ENCODE results near the gene TMEM109.

TMEM109 gene

DNA sequence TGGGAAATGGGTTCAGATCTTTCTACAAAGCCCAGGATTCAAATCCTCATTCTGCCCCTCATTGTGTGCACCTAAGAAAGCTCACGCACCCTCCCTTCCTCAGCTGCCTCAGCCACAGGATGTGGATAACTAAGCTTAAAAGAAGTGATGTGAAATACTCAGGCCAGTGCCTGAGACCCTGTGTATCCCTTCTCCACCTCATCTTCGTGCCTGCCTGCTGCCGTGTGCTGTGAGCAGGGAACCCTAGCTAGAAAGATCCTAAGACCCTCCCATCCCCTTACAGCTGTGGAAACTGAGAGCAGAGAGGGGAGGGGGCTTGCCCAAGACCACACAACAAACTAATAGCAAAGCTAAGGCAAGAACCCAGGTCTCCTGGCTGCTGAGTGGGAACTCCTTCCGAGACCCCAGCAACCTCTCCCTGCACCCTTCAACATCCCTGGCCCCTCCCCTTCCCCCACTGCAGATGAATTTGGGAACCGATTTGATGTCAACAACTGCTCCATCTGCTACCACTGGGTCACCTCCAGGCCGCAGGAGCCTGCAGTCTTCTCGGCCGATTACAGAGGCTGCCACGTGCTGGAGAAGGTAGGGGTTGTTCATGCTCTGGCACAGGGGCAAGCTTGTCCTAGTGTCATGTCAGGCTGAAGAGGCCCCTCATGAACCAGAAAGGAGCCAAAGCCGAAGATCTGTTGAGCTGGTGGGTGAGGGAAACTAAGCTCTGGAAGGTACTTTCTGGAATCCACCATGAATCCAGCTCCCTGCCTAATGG, 45.1 kb upstream of the TMEM109 start:
- no peak overlapping the region for H3K4me2 ChIP-seq (ENCODE audit: low read length)
- no peaks in the 10 kb centered on the region for H3K36me3 ChIP-seq (ENCODE audit: control insufficient read depth, insufficient read depth, low read length)
- TF ChIP-seq, protein P1, sequence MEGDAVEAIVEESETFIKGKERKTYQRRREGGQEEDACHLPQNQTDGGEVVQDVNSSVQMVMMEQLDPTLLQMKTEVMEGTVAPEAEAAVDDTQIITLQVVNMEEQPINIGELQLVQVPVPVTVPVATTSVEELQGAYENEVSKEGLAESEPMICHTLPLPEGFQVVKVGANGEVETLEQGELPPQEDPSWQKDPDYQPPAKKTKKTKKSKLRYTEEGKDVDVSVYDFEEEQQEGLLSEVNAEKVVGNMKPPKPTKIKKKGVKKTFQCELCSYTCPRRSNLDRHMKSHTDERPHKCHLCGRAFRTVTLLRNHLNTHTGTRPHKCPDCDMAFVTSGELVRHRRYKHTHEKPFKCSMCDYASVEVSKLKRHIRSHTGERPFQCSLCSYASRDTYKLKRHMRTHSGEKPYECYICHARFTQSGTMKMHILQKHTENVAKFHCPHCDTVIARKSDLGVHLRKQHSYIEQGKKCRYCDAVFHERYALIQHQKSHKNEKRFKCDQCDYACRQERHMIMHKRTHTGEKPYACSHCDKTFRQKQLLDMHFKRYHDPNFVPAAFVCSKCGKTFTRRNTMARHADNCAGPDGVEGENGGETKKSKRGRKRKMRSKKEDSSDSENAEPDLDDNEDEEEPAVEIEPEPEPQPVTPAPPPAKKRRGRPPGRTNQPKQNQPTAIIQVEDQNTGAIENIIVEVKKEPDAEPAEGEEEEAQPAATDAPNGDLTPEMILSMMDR (IDR thresholded peaks at IDR 0.05) = no peak
- H3K4me3 ChIP-seq (ENCODE audit: low read depth, low read length) = no peak overlapping the region
- H3K4me1 ChIP-seq = peaks cover 46% of the 10 kb centered on the region
- H3K27me3 ChIP-seq (ENCODE audit: control insufficient read depth, insufficient read depth, low read length) = no peaks in the 10 kb centered on the region
- H3K9me3 ChIP-seq (ENCODE audit: control insufficient read depth, low read length) = no peaks in the 10 kb centered on the region
- peak overlapping the region; percentile 99 for H3K27ac ChIP-seq
- H2AFZ ChIP-seq = no peak overlapping the region
- H3K79me2 ChIP-seq = no peaks in the 10 kb centered on the region
- H3K9ac ChIP-seq = no peak overlapping the region

- Histone ChIP-seq H2AFZ (no peak overlapping the region), H3K27ac (peak overlapping the region; percentile 99), H3K4me1 (peaks cover 48% of the 10 kb centered on the region), H3K27me3 (ENCODE audit: control insufficient read depth, insufficient read depth, low read length) (no peaks in the 10 kb centered on the region), H3K79me2 (no peaks in the 10 kb centered on the region), H3K36me3 (ENCODE audit: control insufficient read depth, insufficient read depth, low read length) (no peaks in the 10 kb centered on the region), H3K4me3 (ENCODE audit: low read depth, low read length) (no peak overlapping the region), H3K4me2 (ENCODE audit: low read length) (no peak overlapping the region), H3K9me3 (ENCODE audit: control insufficient read depth, low read length) (no peaks in the 10 kb centered on the region), H3K9ac (no peak overlapping the region)
- TF ChIP-seq, protein P1 (IDR thresholded peaks at IDR 0.05) = no peak
Observed at GRCh38 chr11:60869451-60869825, 44.5 kb upstream of the TMEM109 start.

DNA sequence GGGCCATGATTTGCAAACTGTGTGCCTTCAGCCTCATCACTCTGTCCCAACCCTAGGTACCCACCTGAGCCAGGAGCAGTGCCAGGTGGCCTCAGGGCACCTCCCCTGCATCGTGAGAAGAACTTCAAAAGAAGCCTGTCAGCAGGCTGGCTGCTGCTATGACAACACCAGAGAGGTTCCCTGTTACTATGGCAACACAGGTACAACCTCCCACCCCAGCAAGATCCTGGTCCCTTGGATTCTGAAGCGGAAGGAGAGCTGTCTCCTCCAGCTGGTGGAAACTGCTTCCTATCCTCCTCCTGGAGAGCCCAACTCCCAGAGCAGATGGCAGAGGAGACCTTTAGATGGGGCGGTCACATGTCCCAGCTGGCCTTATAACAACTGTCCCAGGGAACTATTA, 43.7 kb upstream of the TMEM109 start:
- Histone ChIP-seq H3K9me3 (ENCODE audit: control insufficient read depth, low read length) (no peaks in the 10 kb centered on the region), H2AFZ (no peak overlapping the region), H3K4me1 (peaks cover 57% of the 10 kb centered on the region), H3K27me3 (ENCODE audit: control insufficient read depth, insufficient read depth, low read length) (no peaks in the 10 kb centered on the region), H3K27ac (peak overlapping the region; percentile 99), H3K79me2 (peaks cover 4% of the 10 kb centered on the region), H3K4me2 (ENCODE audit: low read length) (no peak overlapping the region), H3K4me3 (ENCODE audit: low read depth, low read length) (no peak overlapping the region), H3K36me3 (ENCODE audit: control insufficient read depth, insufficient read depth, low read length) (no peaks in the 10 kb centered on the region), H3K9ac (no peak overlapping the region)
- TF ChIP-seq, protein P1 (IDR thresholded peaks at IDR 0.05) = no peak

- TF ChIP-seq, protein P1 (IDR thresholded peaks at IDR 0.05) = no peak
- H3K9me3 ChIP-seq (ENCODE audit: control insufficient read depth, low read length) = no peaks in the 10 kb centered on the region
- no peak overlapping the region for H3K9ac ChIP-seq
- H3K79me2 ChIP-seq = peaks cover 6% of the 10 kb centered on the region
- H3K27me3 ChIP-seq (ENCODE audit: control insufficient read depth, insufficient read depth, low read length) = no peaks in the 10 kb centered on the region
- peak overlapping the region; percentile 13 for H3K4me2 ChIP-seq (ENCODE audit: low read length)
- H3K4me1 ChIP-seq = peaks cover 62% of the 10 kb centered on the region
- no peak overlapping the region for H3K4me3 ChIP-seq (ENCODE audit: low read depth, low read length)
- no peaks in the 10 kb centered on the region for H3K36me3 ChIP-seq (ENCODE audit: control insufficient read depth, insufficient read depth, low read length)
- H3K27ac ChIP-seq = peak overlapping the region; percentile 99
- H2AFZ ChIP-seq = no peak overlapping the region
Observed at GRCh38 chr11:60870733-60871377, 43.1 kb upstream of the TMEM109 start.

All from parathyroid adenoma (tissue), 2 donors.